ENCODE results near the gene ADIPOR2. TPM values are rescaled to one million over a fixed set of nuclear protein-coding genes. Genes with fewer than 3 reads are reported as not detected.
A peak's percentile ranks its signal among the peaks of the same experiment; 100 is the strongest.

The ADIPOR2 gene
- polyA plus RNA-seq (2011; rRNA removed): 17.5 and 32.1 TPM in 2 replicates
- 15.0 and 15.4 TPM in 2 replicates for polyA minus RNA-seq (2011; rRNA and poly(A)+ RNA removed)

- no peaks in the 10 kb centered on the region; the same call in 1 of the 2 replicates for H3K27me3 ChIP-seq (ENCODE audit: control insufficient read depth, insufficient read depth, low read length)
- peak within 1 kb of the TSS; percentile 99 for H3K4me3 ChIP-seq (ENCODE audit: low read depth, low read length)
- ChIA-PET POLR2A (no interaction called here), CTCF (interaction anchor here (1.0 to 1.9 kb wide), 3 partner anchors 36 to 101 kb away, joined by 3 to 5 read pairs (median 3); no protein-coding TSS in a partner anchor)
- peak; percentile 80 for DNase-seq (ENCODE audit: low read depth)
- TF ChIP-seq CTCF (IDR thresholded peaks at IDR 0.05; ENCODE audit: insufficient read depth, low read depth, low read length): no peak
- H3K36me3 ChIP-seq (ENCODE audit: control insufficient read depth, insufficient read depth, low read length): no peaks in the 10 kb centered on the region
These were observed at the start of gene ADIPOR2 for GRCh38 chr12:1690578-1691122. Gene ADIPOR2 (plus strand): TSS chr12:1691070. CDS start chr12:1754344, 63,274 bp downstream.

GRCh38 chr12:1642513-1642912, 48.4 kb upstream of the ADIPOR2 start:
- peaks cover 13% of the 10 kb centered on the region for H3K36me3 ChIP-seq (ENCODE audit: control insufficient read depth, insufficient read depth, low read length)
- no peak for TF ChIP-seq CTCF (IDR thresholded peaks at IDR 0.05; ENCODE audit: insufficient read depth, low read depth, low read length)
- ChIA-PET CTCF (interaction anchor here (1.0 to 3.3 kb wide), 2 partner anchors 9 to 524 kb away, joined by 3 to 28 read pairs; no protein-coding TSS in a partner anchor), POLR2A (no interaction called here)
- no peak for DNase-seq (ENCODE audit: low read depth)
- H3K27me3 ChIP-seq (ENCODE audit: control insufficient read depth, insufficient read depth, low read length): no peaks in the 10 kb centered on the region
- H3K4me3 ChIP-seq (ENCODE audit: low read depth, low read length): no peak overlapping the region

- no peak for DNase-seq (ENCODE audit: low read depth)
- no peak for TF ChIP-seq CTCF (IDR thresholded peaks at IDR 0.05; ENCODE audit: insufficient read depth, low read depth, low read length)
- Histone ChIP-seq H3K36me3 (ENCODE audit: control insufficient read depth, insufficient read depth, low read length) (peaks cover 13% of the 10 kb centered on the region), H3K27me3 (ENCODE audit: control insufficient read depth, insufficient read depth, low read length) (no peaks in the 10 kb centered on the region), H3K4me3 (ENCODE audit: low read depth, low read length) (no peak overlapping the region)
- POLR2A ChIA-PET: no interaction called here
- CTCF ChIA-PET: interaction anchor here (1.0 to 3.3 kb wide), 3 partner anchors 9 to 525 kb away, joined by 3 to 28 read pairs (median 6); no protein-coding TSS in a partner anchor
These were observed 47.8 kb upstream of the ADIPOR2 start for GRCh38 chr12:1643043-1643442.

GRCh38 chr12:1643905-1644533, 46.9 kb upstream of the ADIPOR2 start:
- Histone ChIP-seq H3K27me3 (ENCODE audit: control insufficient read depth, insufficient read depth, low read length) (no peaks in the 10 kb centered on the region), H3K4me3 (ENCODE audit: low read depth, low read length) (no peak overlapping the region), H3K36me3 (ENCODE audit: control insufficient read depth, insufficient read depth, low read length) (peaks cover 13% of the 10 kb centered on the region)
- POLR2A ChIA-PET: no interaction called here
- CTCF ChIA-PET: interaction anchor here (1.0 to 3.3 kb wide), 7 partner anchors 9 to 526 kb away, joined by 3 to 28 read pairs (median 6); no protein-coding TSS in a partner anchor
- no peak for TF ChIP-seq CTCF (IDR thresholded peaks at IDR 0.05; ENCODE audit: insufficient read depth, low read depth, low read length)
- no peak for DNase-seq (ENCODE audit: low read depth)
